COLO668 (cell line): ENCODE data around the gene SKI.
"Not testable (repeated sequence)": the region's sequence is repeated elsewhere in the genome, so short reads cannot be mapped to it uniquely, and the experiment has no call there.

Experiments
- DNase-seq: peaks from one replicate; lab custom pipeline; 2025; ENCODE audit not compliant: unreplicated experiment; lab: John Stamatoyannopoulos, UW

The SKI gene

GRCh38 chr1:2290595-2291510, 62.7 kb downstream of the SKI start:
- no peak for DNase-seq

- no peak for DNase-seq
Measured at GRCh38 chr1:2291577-2291976, 63.5 kb downstream of the SKI start.

GRCh38 chr1:2292725-2293450, 64.8 kb downstream of the SKI start:
- DNase-seq: no peak

- DNase-seq: no peak
Measured at GRCh38 chr1:2294033-2294724, 66.1 kb downstream of the SKI start.

- DNase-seq: no peak
Measured at GRCh38 chr1:2294725-2295078, 66.6 kb downstream of the SKI start.

- no peak for DNase-seq
Measured at GRCh38 chr1:2295526-2295925, 67.4 kb downstream of the SKI start.

- not testable (repeated sequence) for DNase-seq
Measured at GRCh38 chr1:2296211-2296610, 68.1 kb downstream of the SKI start.

- no peak for DNase-seq
Measured at GRCh38 chr1:2296614-2297013, 68.5 kb downstream of the SKI start.

GRCh38 chr1:2297246-2298011, 69.3 kb downstream of the SKI start:
- no peak for DNase-seq

GRCh38 chr1:2298685-2299084, 70.6 kb downstream of the SKI start:
- no peak for DNase-seq

GRCh38 chr1:2299131-2299627, 71.1 kb downstream of the SKI start:
- no peak for DNase-seq

- no peak for DNase-seq
Measured at GRCh38 chr1:2300004-2300771, 72.1 kb downstream of the SKI start.

GRCh38 chr1:2300851-2301606, 72.9 kb downstream of the SKI start:
- no peak for DNase-seq

- DNase-seq: no peak
Measured at GRCh38 chr1:2301607-2302291, 73.6 kb downstream of the SKI start.

GRCh38 chr1:2302292-2302925, 74.3 kb downstream of the SKI start:
- no peak for DNase-seq

- no peak for DNase-seq
Measured at GRCh38 chr1:2303016-2303775, 75.1 kb downstream of the SKI start.

GRCh38 chr1:2303781-2304180, 75.7 kb downstream of the SKI start:
- DNase-seq: no peak

- DNase-seq: no peak
Measured at GRCh38 chr1:2304282-2304681, 76.2 kb downstream of the SKI start.
